HG02973 (cell line): ENCODE results near the gene CFP.

ENCODE experiments used
- ATAC-seq: cut with Tn5 transposase; IDR thresholded peaks from one replicate; pipeline ENCODE4 v1.9.1; 2021; ENCODE audit warnings: moderate library complexity; ENCODE audit not compliant: unreplicated experiment

The CFP gene

DNA sequence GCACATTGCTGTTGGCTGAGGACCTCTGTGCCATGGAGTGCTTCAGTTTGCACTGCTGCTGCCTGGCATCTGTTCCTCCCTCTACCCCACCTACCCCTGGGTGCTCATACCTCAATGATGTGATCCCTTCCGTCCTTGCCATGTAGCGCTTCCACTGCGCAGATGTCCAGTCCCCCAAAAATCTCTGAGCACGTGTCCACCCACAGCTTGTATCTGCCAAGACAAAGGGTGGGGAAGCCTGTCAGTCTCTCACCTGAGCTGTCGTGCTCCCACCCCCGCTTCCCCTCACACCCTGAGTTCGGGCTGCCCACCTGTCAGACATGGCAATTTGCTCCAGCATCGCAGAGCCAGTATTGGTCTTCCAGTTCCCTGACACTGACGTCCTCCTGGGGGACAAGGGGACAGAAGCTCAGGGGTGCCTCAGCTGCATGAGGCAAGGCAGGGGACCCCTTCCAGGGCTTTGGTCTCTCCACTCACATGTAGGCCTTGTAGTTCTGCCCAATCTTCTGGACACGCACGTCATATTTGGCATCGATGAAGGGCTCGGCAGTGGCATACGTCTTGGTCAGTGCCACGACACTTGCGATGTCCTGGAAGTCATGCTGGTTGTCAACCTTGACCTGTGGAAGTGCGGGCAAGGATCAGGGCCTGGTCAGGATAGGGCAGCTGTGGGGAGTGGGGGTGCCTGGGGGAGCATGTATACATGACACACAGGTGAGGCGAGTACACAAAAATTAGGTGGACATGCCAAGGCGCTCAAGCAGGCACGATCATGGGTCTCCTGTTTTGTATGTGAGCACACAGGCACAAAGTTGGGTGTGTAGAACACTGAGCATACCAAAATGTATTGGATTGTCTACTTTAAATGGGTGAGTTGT, 53.5 kb downstream of the CFP start:
- ATAC-seq: no peak

DNA sequence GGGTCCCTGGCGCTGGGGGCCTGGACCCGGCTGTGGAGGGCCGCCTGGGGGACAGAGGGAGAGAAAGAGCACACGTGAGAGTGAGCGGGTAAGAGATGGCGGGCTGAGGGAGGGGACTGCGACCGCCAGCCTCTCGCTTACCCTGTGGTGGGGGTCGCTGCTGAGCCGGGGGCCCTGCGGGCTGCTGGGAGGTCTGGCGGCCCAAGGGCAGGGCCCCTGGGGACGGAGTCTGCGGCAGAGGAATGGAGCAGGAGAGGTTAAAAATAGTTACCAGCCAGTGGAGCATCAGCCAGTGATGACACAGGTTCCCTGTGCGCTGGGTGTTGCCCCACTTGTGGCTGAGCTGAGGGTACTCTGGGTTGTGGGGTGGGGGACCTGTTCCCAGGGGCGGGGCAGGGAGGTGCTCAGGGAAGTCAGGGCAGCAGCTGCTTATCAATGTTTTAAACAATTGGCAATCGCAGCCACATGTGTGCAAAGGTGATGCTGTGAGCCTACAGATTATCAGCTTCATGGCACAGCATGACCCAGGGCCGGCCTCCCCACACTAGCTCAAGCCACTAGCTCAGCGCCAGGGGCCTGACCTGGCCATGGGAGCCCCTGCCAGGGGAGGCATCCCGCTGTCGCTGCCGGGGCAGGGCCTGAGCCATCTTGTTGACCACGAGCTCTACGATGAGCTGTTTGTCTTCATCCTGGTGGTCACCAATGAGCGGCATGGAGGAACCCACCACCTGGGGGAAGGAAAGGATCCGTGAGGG, 55.0 kb downstream of the CFP start:
- ATAC-seq: no peak

- ATAC-seq: no peak
Observed at GRCh38 chrX:47574076-47574546, 55.6 kb downstream of the CFP start.

GRCh38 chrX:47573341-47574075, 56.2 kb downstream of the CFP start:
- no peak for ATAC-seq
